ENCODE results near the gene SELENOV. TPM values are rescaled to one million over a fixed set of nuclear protein-coding genes. Genes with fewer than 3 reads are reported as not detected.
A peak's percentile ranks its signal among the peaks of the same experiment; 100 is the strongest.

SELENOV gene
- total and polyA plus RNA-seq, 3 donors from 2014 or later: 2.5 to 19.7 (median 10.8) TPM

DNA sequence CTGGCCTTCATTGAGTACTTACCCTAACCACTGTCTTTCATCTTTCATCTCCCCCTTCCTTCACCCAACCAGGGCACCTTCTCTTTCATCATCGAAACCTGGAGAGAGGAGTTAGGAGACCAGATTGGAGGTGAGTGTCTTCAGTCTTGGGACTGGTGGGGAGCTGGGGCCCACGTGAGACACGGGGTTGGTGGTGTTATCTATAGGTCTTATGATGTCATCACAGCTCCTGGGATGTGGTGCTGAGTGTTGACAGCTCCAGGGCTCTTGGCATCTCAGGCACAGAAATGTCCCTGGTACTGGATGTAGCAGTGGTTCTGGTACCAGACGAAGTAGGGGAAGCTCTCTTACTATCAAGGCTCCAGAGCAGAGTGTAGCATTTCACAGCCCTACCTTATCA is 14.4 kb upstream of the SELENOV start:
- Histone ChIP-seq H3K36me3 (ENCODE audit: low read depth, missing control alignments) (no peaks in the 10 kb centered on the region), H3K4me1 (peaks cover 16% of the 10 kb centered on the region), H3K9me3 (no peaks in the 10 kb centered on the region), H3K4me3 (no peak overlapping the region), H3K27ac (no peak overlapping the region), H3K27me3 (no peaks in the 10 kb centered on the region)
- WGBS, 2 donors: 40 to 53% methylated on average over 4 of the region's 4 CpGs
- TF ChIP-seq, protein P1, sequence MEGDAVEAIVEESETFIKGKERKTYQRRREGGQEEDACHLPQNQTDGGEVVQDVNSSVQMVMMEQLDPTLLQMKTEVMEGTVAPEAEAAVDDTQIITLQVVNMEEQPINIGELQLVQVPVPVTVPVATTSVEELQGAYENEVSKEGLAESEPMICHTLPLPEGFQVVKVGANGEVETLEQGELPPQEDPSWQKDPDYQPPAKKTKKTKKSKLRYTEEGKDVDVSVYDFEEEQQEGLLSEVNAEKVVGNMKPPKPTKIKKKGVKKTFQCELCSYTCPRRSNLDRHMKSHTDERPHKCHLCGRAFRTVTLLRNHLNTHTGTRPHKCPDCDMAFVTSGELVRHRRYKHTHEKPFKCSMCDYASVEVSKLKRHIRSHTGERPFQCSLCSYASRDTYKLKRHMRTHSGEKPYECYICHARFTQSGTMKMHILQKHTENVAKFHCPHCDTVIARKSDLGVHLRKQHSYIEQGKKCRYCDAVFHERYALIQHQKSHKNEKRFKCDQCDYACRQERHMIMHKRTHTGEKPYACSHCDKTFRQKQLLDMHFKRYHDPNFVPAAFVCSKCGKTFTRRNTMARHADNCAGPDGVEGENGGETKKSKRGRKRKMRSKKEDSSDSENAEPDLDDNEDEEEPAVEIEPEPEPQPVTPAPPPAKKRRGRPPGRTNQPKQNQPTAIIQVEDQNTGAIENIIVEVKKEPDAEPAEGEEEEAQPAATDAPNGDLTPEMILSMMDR (IDR thresholded peaks at IDR 0.05): no peak
- TF ChIP-seq POLR2A (IDR thresholded peaks at IDR 0.05): no peak
- intact Hi-C loops (cut with DNase I; ENCODE audit: low total_unique reads): no loop called here
- no peak for DNase-seq

DNA sequence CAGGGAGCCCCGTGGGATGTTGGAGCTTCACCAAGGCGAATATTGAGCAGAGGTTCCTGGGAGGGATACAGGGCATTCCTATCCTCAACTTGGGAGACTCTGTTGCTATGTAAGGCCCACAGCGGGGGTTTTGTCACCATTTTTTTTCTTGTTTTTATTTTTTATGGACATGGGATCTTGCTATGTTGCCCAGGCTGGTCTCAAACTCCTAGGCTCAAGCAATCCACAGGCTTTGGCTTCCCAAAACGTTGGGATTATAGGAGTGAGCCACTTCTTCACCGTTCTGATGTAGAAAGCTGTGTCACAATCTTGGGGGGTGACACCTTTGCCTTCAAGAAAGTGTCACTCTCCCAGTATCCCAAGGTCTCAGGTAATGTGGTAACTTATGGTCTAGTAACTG is 13.6 kb upstream of the SELENOV start:
- intact Hi-C loops (cut with DNase I; ENCODE audit: low total_unique reads): no loop called here
- no peaks in the 10 kb centered on the region for H3K9me3 ChIP-seq
- H3K4me1 ChIP-seq: peaks cover 16% of the 10 kb centered on the region
- no peak for DNase-seq
- no peak for TF ChIP-seq POLR2A (IDR thresholded peaks at IDR 0.05)
- TF ChIP-seq, protein P1 (IDR thresholded peaks at IDR 0.05): no peak
- H3K27ac ChIP-seq: no peak overlapping the region
- no peaks in the 10 kb centered on the region for H3K27me3 ChIP-seq
- no peak overlapping the region for H3K4me3 ChIP-seq
- no peaks in the 10 kb centered on the region for H3K36me3 ChIP-seq (ENCODE audit: low read depth, missing control alignments)
- WGBS, 2 donors: 72 to 74% methylated on average over 5 of the region's 5 CpGs

DNA sequence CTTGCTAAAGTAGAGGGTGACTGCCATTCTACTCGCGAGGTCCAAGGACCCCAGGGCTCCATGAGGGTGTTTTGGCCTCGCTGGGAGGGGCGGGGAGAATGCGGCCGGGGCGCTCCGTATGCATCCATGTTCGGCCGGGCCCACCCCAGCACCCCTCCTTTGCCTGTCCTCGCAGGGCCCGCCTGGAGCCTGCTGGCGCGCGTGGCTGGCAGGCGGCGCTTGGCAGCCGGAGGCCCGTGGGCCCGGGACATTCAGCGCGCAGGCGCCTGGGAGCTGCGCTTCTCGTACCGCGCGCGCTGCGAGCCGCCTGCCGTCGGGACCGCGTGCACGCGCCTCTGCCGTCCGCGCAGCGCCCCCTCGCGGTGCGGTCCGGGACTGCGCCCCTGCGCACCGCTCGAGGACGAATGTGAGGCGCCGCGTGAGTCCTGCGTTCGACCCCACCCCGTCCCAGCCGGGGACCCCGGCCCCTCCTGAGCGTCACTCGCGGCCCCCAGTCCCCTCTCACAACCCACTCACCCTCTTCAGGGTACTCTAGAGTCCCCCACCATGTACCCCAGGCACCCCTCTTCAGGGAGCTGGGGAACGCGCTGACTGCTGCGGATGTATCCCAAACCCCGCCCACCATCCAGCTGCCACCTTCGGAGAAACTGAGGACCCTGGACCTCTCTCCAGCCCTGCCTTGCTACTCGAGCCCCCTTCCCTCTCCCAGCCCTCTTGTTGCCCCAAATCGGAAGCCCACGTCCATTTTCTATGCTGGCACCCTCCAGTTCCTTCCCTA is 12.1 kb upstream of the SELENOV start:
- DNase-seq: peak; percentile 66
- H3K9me3 ChIP-seq: no peaks in the 10 kb centered on the region
- peaks cover 13% of the 10 kb centered on the region for H3K4me1 ChIP-seq
- H3K27ac ChIP-seq: no peak overlapping the region
- H3K36me3 ChIP-seq (ENCODE audit: low read depth, missing control alignments): no peaks in the 10 kb centered on the region
- intact Hi-C loops (cut with DNase I; ENCODE audit: low total_unique reads): no loop called here
- 13 to 41% methylated on average over 8 to 68 of the region's 69 CpGs for WGBS, 2 donors
- no peak for TF ChIP-seq POLR2A (IDR thresholded peaks at IDR 0.05)
- TF ChIP-seq, protein P1 (IDR thresholded peaks at IDR 0.05): peak; percentile 80 to 96 (median 93)
- H3K27me3 ChIP-seq: no peaks in the 10 kb centered on the region
- H3K4me3 ChIP-seq: peak overlapping the region in 1 of 2 donors; percentile 45

DNA sequence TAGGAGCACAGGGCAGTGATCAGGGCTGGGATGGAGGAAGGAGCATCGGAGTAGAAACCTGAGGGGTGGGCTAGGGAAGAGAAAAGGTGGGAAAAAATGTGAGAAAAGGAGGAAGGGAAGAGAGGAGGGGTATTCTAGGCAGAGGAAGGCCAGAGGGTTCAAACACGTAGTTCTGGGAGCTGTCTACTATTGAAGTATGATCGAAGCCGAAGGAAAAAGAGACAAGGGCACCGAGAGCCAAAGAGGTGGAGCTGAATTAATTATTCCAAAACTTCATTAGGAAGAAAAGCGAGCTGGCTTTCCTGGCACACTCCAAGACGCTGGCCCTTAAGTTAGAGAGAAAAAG is 8.4 kb upstream of the SELENOV start:
- no peak for DNase-seq
- Histone ChIP-seq H3K36me3 (ENCODE audit: low read depth, missing control alignments) (no peaks in the 10 kb centered on the region), H3K9me3 (no peaks in the 10 kb centered on the region), H3K4me3 (peak overlapping the region in 1 of 2 donors; percentile 45), H3K4me1 (no peaks in the 10 kb centered on the region), H3K27ac (no peak overlapping the region), H3K27me3 (no peaks in the 10 kb centered on the region)
- WGBS, 2 donors: 36 to 44% methylated on average over 7 of the region's 7 CpGs
- TF ChIP-seq, protein P1 (IDR thresholded peaks at IDR 0.05): no peak
- no peak for TF ChIP-seq POLR2A (IDR thresholded peaks at IDR 0.05)
- intact Hi-C loops (cut with DNase I; ENCODE audit: low total_unique reads): no loop called here
